PC-3 (cell line): Measurements from ENCODE around the gene SF3A2. TPM values are rescaled to one million over a fixed set of nuclear protein-coding genes. Genes with fewer than 3 reads are reported as not detected.

ENCODE experiments used
- ATAC-seq: fragments of 200-7000 bp; cut with Tn5 transposase; 2 replicates; pipeline ENCODE4 v1.9.1; 2020; ENCODE audit warnings: mild to moderate bottlenecking, moderate library complexity
- BruUV-seq: library from RNA; stranded (reverse); fragments of 400-500 nt; replicated peaks from 2 replicates; lab custom pipeline; 2021; lab: Mats Ljungman, UMichigan
- CTCF ChIA-PET: fragments of 300-600 bp; sonication (Branson Sonifier 250); formaldehyde crosslinking; loops from one replicate; lab custom pipeline; 2022; ENCODE audit warnings: antibody characterized with exemption; lab: Charles Lee
- POLR2A ChIA-PET: fragments of 300-600 bp; sonication (Branson Sonifier 250); formaldehyde crosslinking; loops from one replicate; lab custom pipeline; 2022; ENCODE audit warnings: antibody characterized with exemption; ENCODE audit not compliant: unreplicated experiment; lab: Charles Lee
- DNase-seq: peaks from one replicate; pipeline ENCODE4 v3.0.0-alpha.2; 2015
- H2AFZ ChIP-seq: fragments of 300-600 bp; sonication (generic); 2 replicates; pipeline ENCODE4 v1.6.0; 2016; ENCODE audit warnings: antibody characterized with exemption, low read length
- H3F3A ChIP-seq: fragments of 300-600 bp; sonication (generic); one replicate; pipeline ENCODE4 v1.6.0; 2017; ENCODE audit warnings: antibody characterized with exemption, low read length, control low read depth, mild to moderate bottlenecking; ENCODE audit not compliant: unreplicated experiment
- H3K27ac ChIP-seq: fragments of 300-600 bp; sonication (generic); 2 replicates; pipeline ENCODE4 v1.5.1; 2016; ENCODE audit warnings: mild to moderate bottlenecking, low read length
- H3K27me3 ChIP-seq: fragments of 300-600 bp; sonication (generic); 2 replicates; pipeline ENCODE4 v1.6.1; 2016; ENCODE audit warnings: low read length, mixed read lengths
- H3K36me3 ChIP-seq: fragments of 300-600 bp; sonication (generic); 2 replicates; pipeline ENCODE4 v1.6.1; 2016; ENCODE audit warnings: low read depth, mixed run types, low read length, mixed read lengths
- H3K4me1 ChIP-seq: fragments of 300-600 bp; sonication (generic); 2 replicates; pipeline ENCODE4 v1.5.1; 2016; ENCODE audit warnings: low read length; ENCODE audit not compliant: insufficient read depth
- H3K4me2 ChIP-seq: fragments of 300-600 bp; sonication (generic); 2 replicates; pipeline ENCODE4 v1.6.0; 2016; ENCODE audit warnings: low read length
- H3K4me3 ChIP-seq: fragments of 300-600 bp; sonication (generic); 2 replicates; pipeline ENCODE4 v1.5.1; 2016; ENCODE audit warnings: mild to moderate bottlenecking, low read length, mixed read lengths
- H3K79me2 ChIP-seq: fragments of 300-600 bp; sonication (generic); 2 replicates; pipeline ENCODE4 v1.6.1; 2017; ENCODE audit warnings: low read length, mixed read lengths
- H3K9ac ChIP-seq: fragments of 300-600 bp; sonication (generic); 2 replicates; pipeline ENCODE4 v1.6.0; 2016; ENCODE audit warnings: mild to moderate bottlenecking, low read length
- H3K9me2 ChIP-seq: fragments of 300-600 bp; sonication (generic); replicated peaks from 2 replicates; pipeline ENCODE4 v1.6.1; 2016; ENCODE audit warnings: mixed run types, low read length, mixed read lengths
- H3K9me3 ChIP-seq: fragments of 300-600 bp; sonication (generic); 2 replicates; pipeline ENCODE4 v1.6.1; 2016; ENCODE audit warnings: low read length, mixed read lengths
- H4K20me1 ChIP-seq: fragments of 300-600 bp; sonication (generic); 2 replicates; pipeline ENCODE4 v1.6.1; 2016; ENCODE audit warnings: low read length, mixed read lengths
- EZH2 ChIP-seq: fragments of 300-600 bp; sonication (generic); IDR thresholded peaks from one replicate; pipeline ENCODE4 v1.6.1; 2017; ENCODE audit warnings: antibody characterized with exemption, mild to moderate bottlenecking, low read length; ENCODE audit not compliant: unreplicated experiment
- EZH2phosphoT487 ChIP-seq: fragments of 300-600 bp; sonication (generic); IDR thresholded peaks from 2 replicates; pipeline ENCODE4 v1.6.1; 2018; ENCODE audit warnings: mild to moderate bottlenecking, antibody characterized with exemption, low read length, borderline replicate concordance
- intact Hi-C: fragments of 100-400 bp; cut with micrococcal nuclease; formaldehyde crosslinking; loops from 2 replicates; pipeline ENCODE4 v1.9.0; 2023
- total RNA-seq: library from RNA; depleted of rRNA; stranded (reverse); fragments of >200 nt; gene quantifications from 2 replicates; pipeline ENCODE4 v1.2.3, GENCODE V29; 2014
- TF ChIP-seq, protein P1 (sequence below): fragments of 300-600 bp; sonication (generic); conservative IDR thresholded peaks from 2 replicates; pipeline ENCODE4 v1.5.1; 2017; ENCODE audit warnings: antibody characterized with exemption, low read depth, mild to moderate bottlenecking, low read length

The SF3A2 gene
- total RNA-seq, 1 experiment from 2014 or later: 55.5 TPM

DNA sequence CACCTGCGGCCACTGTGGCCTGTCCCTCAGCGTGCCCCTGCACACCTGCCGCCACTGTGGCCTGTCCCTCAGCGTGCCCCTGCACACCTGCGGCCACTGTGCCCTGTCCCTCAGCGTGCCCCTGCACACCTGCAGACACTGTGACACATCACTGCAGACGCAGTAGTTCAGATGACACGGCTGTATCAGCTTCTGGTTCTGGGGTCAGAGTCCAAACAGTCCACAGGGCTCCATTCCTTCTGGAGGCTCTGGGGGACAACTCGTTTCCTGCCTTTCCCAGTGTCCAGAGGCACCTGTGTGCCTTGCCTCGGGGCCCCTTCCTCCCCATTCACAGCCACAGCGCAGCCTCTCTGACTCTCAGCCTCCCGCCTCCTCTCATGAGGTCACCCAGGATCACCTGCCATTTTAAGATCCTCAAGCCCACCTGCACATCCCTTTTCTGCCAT, 5.5 kb downstream of the SF3A2 start:
- Histone ChIP-seq H3K9ac (no peak overlapping the region), H3K79me2 (peaks cover 69% of the 10 kb centered on the region), H3K4me2 (no peak overlapping the region), H3K4me1 (peaks cover 31% of the 10 kb centered on the region), H3K36me3 (peaks cover 10% of the 10 kb centered on the region), H3F3A (no peaks in the 10 kb centered on the region), H3K9me2 (no peaks in the 10 kb centered on the region), H3K27ac (no peak overlapping the region), H4K20me1 (peaks cover 62% of the 10 kb centered on the region), H3K9me3 (no peaks in the 10 kb centered on the region), H3K4me3 (no peak overlapping the region), H3K27me3 (no peaks in the 10 kb centered on the region), H2AFZ (no peak overlapping the region)
- no peak for TF ChIP-seq EZH2
- ChIA-PET POLR2A (no interaction called here), CTCF (no interaction called here)
- intact Hi-C loops: no loop called here
- no TSS peak for BruUV-seq
- DNase-seq: no peak
- ATAC-seq: no peak

GRCh38 chr19:2242816-2243215, 6.2 kb downstream of the SF3A2 start:
- ATAC-seq: no peak

GRCh38 chr19:2243274-2244124, 6.9 kb downstream of the SF3A2 start:
- Histone ChIP-seq H3F3A (no peaks in the 10 kb centered on the region), H2AFZ (no peak overlapping the region), H3K27ac (no peak overlapping the region), H3K36me3 (peaks cover 10% of the 10 kb centered on the region), H3K79me2 (peaks cover 56% of the 10 kb centered on the region), H3K4me1 (peaks cover 19% of the 10 kb centered on the region), H3K9ac (no peak overlapping the region), H4K20me1 (peaks cover 50% of the 10 kb centered on the region), H3K4me3 (no peak overlapping the region), H3K4me2 (no peak overlapping the region), H3K9me3 (no peaks in the 10 kb centered on the region), H3K27me3 (no peaks in the 10 kb centered on the region), H3K9me2 (no peaks in the 10 kb centered on the region)
- ChIA-PET POLR2A (no interaction called here), CTCF (no interaction called here)
- no peak for ATAC-seq
- BruUV-seq: no TSS peak
- DNase-seq: no peak
- intact Hi-C loops: no loop called here
- TF ChIP-seq EZH2phosphoT487 (no peak), EZH2 (no peak)
- TF ChIP-seq, protein P1, sequence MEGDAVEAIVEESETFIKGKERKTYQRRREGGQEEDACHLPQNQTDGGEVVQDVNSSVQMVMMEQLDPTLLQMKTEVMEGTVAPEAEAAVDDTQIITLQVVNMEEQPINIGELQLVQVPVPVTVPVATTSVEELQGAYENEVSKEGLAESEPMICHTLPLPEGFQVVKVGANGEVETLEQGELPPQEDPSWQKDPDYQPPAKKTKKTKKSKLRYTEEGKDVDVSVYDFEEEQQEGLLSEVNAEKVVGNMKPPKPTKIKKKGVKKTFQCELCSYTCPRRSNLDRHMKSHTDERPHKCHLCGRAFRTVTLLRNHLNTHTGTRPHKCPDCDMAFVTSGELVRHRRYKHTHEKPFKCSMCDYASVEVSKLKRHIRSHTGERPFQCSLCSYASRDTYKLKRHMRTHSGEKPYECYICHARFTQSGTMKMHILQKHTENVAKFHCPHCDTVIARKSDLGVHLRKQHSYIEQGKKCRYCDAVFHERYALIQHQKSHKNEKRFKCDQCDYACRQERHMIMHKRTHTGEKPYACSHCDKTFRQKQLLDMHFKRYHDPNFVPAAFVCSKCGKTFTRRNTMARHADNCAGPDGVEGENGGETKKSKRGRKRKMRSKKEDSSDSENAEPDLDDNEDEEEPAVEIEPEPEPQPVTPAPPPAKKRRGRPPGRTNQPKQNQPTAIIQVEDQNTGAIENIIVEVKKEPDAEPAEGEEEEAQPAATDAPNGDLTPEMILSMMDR: no peak

More at GRCh38 chr19:2242816-2243215, 6.2 kb downstream of the SF3A2 start:
- H3K4me2 ChIP-seq: no peak overlapping the region
- H2AFZ ChIP-seq: no peak overlapping the region
- H3K27me3 ChIP-seq: no peaks in the 10 kb centered on the region
- H3K27ac ChIP-seq: no peak overlapping the region
- no TSS peak for BruUV-seq
- intact Hi-C loops: no loop called here
- H3K4me3 ChIP-seq: no peak overlapping the region
- H3K36me3 ChIP-seq: peaks cover 10% of the 10 kb centered on the region
- H3K9me3 ChIP-seq: no peaks in the 10 kb centered on the region
- H3K9me2 ChIP-seq: no peaks in the 10 kb centered on the region
- peaks cover 62% of the 10 kb centered on the region for H3K79me2 ChIP-seq
- POLR2A ChIA-PET: no interaction called here
- no peaks in the 10 kb centered on the region for H3F3A ChIP-seq
- CTCF ChIA-PET: no interaction called here
- no peak overlapping the region for H3K9ac ChIP-seq
- peaks cover 57% of the 10 kb centered on the region for H4K20me1 ChIP-seq
- TF ChIP-seq EZH2: no peak
- TF ChIP-seq EZH2phosphoT487: no peak
- TF ChIP-seq, protein P1: no peak
- H3K4me1 ChIP-seq: peaks cover 26% of the 10 kb centered on the region
- no peak for DNase-seq
